Neural progenitor cell (in vitro differentiated cells): Measurements from ENCODE around the gene GLIPR1L2. TPM values are rescaled to one million over a fixed set of nuclear protein-coding genes. Genes with fewer than 3 reads are reported as not detected.

Source experiments
- DNase-seq: peaks from one replicate; pipeline ENCODE4 v3.0.0-alpha.2; 2016; ENCODE audit warnings: low spot score
- H2AFZ ChIP-seq: fragments of 200-600 bp; sonication (generic); replicated peaks from 2 replicates; pipeline ENCODE4 v1.6.1; 2016; ENCODE audit warnings: antibody characterized with exemption
- H3F3A ChIP-seq: fragments of 200-600 bp; sonication (generic); 2 replicates; pipeline ENCODE4 v1.6.1; 2016; ENCODE audit warnings: antibody characterized with exemption, low read depth
- H3K27ac ChIP-seq: fragments of 200-600 bp; sonication (generic); 2 replicates; pipeline ENCODE4 v1.5.1; 2016; ENCODE audit warnings: mild to moderate bottlenecking
- H3K27me3 ChIP-seq: fragments of 200-600 bp; sonication (generic); 2 replicates; pipeline ENCODE4 v1.6.1; 2016; ENCODE audit warnings: mild to moderate bottlenecking, moderate library complexity
- H3K36me3 ChIP-seq: fragments of 200-600 bp; sonication (generic); 2 replicates; pipeline ENCODE4 v1.5.1; 2016
- H3K4me1 ChIP-seq: fragments of 200-600 bp; sonication (generic); 2 replicates; pipeline ENCODE4 v1.6.1; 2016; ENCODE audit warnings: mixed run types
- H3K4me2 ChIP-seq: fragments of 200-600 bp; sonication (generic); 2 replicates; pipeline ENCODE4 v1.6.1; 2016
- H3K4me3 ChIP-seq: fragments of 200-600 bp; sonication (generic); 2 replicates; pipeline ENCODE4 v1.5.1; 2016
- H3K79me2 ChIP-seq: fragments of 200-600 bp; sonication (generic); 2 replicates; pipeline ENCODE4 v1.6.1; 2016; ENCODE audit warnings: low read depth
- H3K9ac ChIP-seq: fragments of 200-600 bp; sonication (generic); 2 replicates; pipeline ENCODE4 v1.6.1; 2016
- H3K9me3 ChIP-seq: fragments of 200-600 bp; sonication (generic); 2 replicates; pipeline ENCODE4 v1.5.1; 2016; ENCODE audit warnings: low read depth
- H4K20me1 ChIP-seq: fragments of 200-600 bp; sonication (generic); 2 replicates; pipeline ENCODE4 v1.6.1; 2016; ENCODE audit warnings: low read depth
- H3K27ac Mint-ChIP-seq: 3 replicates; pipeline ENCODE4 v1.8.0; 2021; ENCODE audit warnings: mixed read lengths
- H3K27me3 Mint-ChIP-seq: 2 replicates; pipeline ENCODE4 v1.8.0; 2022; ENCODE audit warnings: low read depth, mild to moderate bottlenecking, inconsistent platforms, moderate library complexity, mixed read lengths; ENCODE audit not compliant: insufficient read depth
- H3K36me3 Mint-ChIP-seq: 3 replicates; pipeline ENCODE4 v1.8.0; 2021; ENCODE audit warnings: mixed read lengths
- H3K4me1 Mint-ChIP-seq: 3 replicates; pipeline ENCODE4 v1.8.0; 2021; ENCODE audit warnings: mixed read lengths
- H3K4me3 Mint-ChIP-seq: 3 replicates; pipeline ENCODE4 v1.8.0; 2021; ENCODE audit warnings: mild to moderate bottlenecking, moderate library complexity, mixed read lengths
- H3K9me3 Mint-ChIP-seq: 3 replicates; pipeline ENCODE4 v1.8.0; 2020; ENCODE audit warnings: mixed read lengths
- EZH2 ChIP-seq: fragments of 200-600 bp; sonication (generic); IDR thresholded peaks from 2 replicates; pipeline ENCODE4 v1.6.1; 2017; ENCODE audit warnings: antibody characterized with exemption, mild to moderate bottlenecking, moderate library complexity
- EZH2phosphoT487 ChIP-seq: fragments of 200-600 bp; sonication (generic); IDR thresholded peaks from 2 replicates; pipeline ENCODE4 v1.6.1; 2017; ENCODE audit warnings: antibody characterized with exemption
- total RNA-seq: library from RNA; depleted of rRNA; stranded (reverse); fragments of >200 nt; gene quantifications from 2 replicates; pipeline ENCODE4 v1.2.3, GENCODE V29; 2015; ENCODE audit warnings: low replicate concordance
- TF ChIP-seq, protein P1 (sequence below): fragments of 200-600 bp; sonication (generic); IDR thresholded peaks from 2 replicates; pipeline ENCODE4 v1.5.1; 2017; ENCODE audit warnings: antibody characterized with exemption, mild to moderate bottlenecking

The GLIPR1L2 gene
- total RNA-seq, 1 donor from 2014 or later, result not detected

GRCh38 chr12:75407683-75408082, 16.8 kb downstream of the GLIPR1L2 start:
- TF ChIP-seq, protein P1, sequence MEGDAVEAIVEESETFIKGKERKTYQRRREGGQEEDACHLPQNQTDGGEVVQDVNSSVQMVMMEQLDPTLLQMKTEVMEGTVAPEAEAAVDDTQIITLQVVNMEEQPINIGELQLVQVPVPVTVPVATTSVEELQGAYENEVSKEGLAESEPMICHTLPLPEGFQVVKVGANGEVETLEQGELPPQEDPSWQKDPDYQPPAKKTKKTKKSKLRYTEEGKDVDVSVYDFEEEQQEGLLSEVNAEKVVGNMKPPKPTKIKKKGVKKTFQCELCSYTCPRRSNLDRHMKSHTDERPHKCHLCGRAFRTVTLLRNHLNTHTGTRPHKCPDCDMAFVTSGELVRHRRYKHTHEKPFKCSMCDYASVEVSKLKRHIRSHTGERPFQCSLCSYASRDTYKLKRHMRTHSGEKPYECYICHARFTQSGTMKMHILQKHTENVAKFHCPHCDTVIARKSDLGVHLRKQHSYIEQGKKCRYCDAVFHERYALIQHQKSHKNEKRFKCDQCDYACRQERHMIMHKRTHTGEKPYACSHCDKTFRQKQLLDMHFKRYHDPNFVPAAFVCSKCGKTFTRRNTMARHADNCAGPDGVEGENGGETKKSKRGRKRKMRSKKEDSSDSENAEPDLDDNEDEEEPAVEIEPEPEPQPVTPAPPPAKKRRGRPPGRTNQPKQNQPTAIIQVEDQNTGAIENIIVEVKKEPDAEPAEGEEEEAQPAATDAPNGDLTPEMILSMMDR, result no peak
- no peak for TF ChIP-seq EZH2phosphoT487
- no peak for TF ChIP-seq EZH2
- no peaks in the 10 kb centered on the region for H3K27me3 Mint-ChIP-seq

DNA sequence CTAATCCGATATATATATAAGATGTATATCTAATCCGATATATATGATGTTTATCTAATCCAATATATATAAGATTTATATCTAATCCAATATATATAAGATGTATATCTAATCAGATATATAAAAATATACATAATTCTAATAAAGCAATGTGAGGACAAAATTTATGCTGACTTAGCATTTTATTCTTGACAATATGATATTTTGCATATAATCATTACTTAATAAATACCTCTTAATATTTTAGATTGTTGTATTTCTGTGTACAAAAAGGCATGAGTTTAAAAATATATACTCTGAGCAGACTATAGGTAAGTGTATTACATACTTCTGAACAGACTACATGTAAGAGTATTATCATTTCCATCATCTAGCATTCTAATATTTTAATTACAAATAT, 18.9 kb downstream of the GLIPR1L2 start:
- no peak for TF ChIP-seq EZH2
- TF ChIP-seq, protein P1, result no peak
- no peak for TF ChIP-seq EZH2phosphoT487
- Histone ChIP-seq H3K27me3 (no peaks in the 10 kb centered on the region), H3F3A (no peaks in the 10 kb centered on the region), H2AFZ (no peak overlapping the region), H3K79me2 (no peaks in the 10 kb centered on the region), H3K9ac (no peak overlapping the region), H4K20me1 (no peaks in the 10 kb centered on the region), H3K9me3 (no peaks in the 10 kb centered on the region), H3K4me3 (no peak overlapping the region), H3K36me3 (no peaks in the 10 kb centered on the region), H3K27ac (no peak overlapping the region), H3K4me2 (no peak overlapping the region), H3K4me1 (no peaks in the 10 kb centered on the region)
- Mint-ChIP-seq H3K27me3 (no peaks in the 10 kb centered on the region), H3K36me3 (no peaks in the 10 kb centered on the region), H3K9me3 (no peaks in the 10 kb centered on the region), H3K4me1 (no peaks in the 10 kb centered on the region), H3K27ac (no peak overlapping the region), H3K4me3 (no peak overlapping the region)
- DNase-seq, result no peak

More at GRCh38 chr12:75407683-75408082, 16.8 kb downstream of the GLIPR1L2 start:
- Histone ChIP-seq H3F3A (no peaks in the 10 kb centered on the region), H3K4me2 (no peak overlapping the region), H3K27me3 (no peaks in the 10 kb centered on the region), H3K79me2 (no peaks in the 10 kb centered on the region), H3K9me3 (no peaks in the 10 kb centered on the region), H3K27ac (no peak overlapping the region), H3K4me1 (no peaks in the 10 kb centered on the region), H3K4me3 (no peak overlapping the region), H2AFZ (no peak overlapping the region), H3K9ac (no peak overlapping the region), H4K20me1 (no peaks in the 10 kb centered on the region), H3K36me3 (no peaks in the 10 kb centered on the region)
- DNase-seq, result no peak
- no peaks in the 10 kb centered on the region for H3K9me3 Mint-ChIP-seq
- H3K4me1 Mint-ChIP-seq, result no peaks in the 10 kb centered on the region
- no peak overlapping the region for H3K4me3 Mint-ChIP-seq
- H3K36me3 Mint-ChIP-seq, result no peaks in the 10 kb centered on the region
- H3K27ac Mint-ChIP-seq, result no peak overlapping the region

- Histone ChIP-seq H3K9me3 (no peaks in the 10 kb centered on the region), H3K4me2 (no peak overlapping the region), H3F3A (no peaks in the 10 kb centered on the region), H3K4me1 (no peaks in the 10 kb centered on the region), H4K20me1 (no peaks in the 10 kb centered on the region), H3K4me3 (no peak overlapping the region), H2AFZ (no peak overlapping the region), H3K27ac (no peak overlapping the region), H3K79me2 (no peaks in the 10 kb centered on the region), H3K27me3 (no peaks in the 10 kb centered on the region), H3K36me3 (no peaks in the 10 kb centered on the region), H3K9ac (no peak overlapping the region)
- Mint-ChIP-seq H3K9me3 (no peaks in the 10 kb centered on the region), H3K27me3 (no peaks in the 10 kb centered on the region), H3K36me3 (no peaks in the 10 kb centered on the region), H3K4me3 (no peak overlapping the region), H3K27ac (no peak overlapping the region), H3K4me1 (no peaks in the 10 kb centered on the region)
- no peak for TF ChIP-seq EZH2
- no peak for TF ChIP-seq EZH2phosphoT487
- no peak for DNase-seq
Measured at GRCh38 chr12:75414671-75415070, 23.8 kb downstream of the GLIPR1L2 start.

DNA sequence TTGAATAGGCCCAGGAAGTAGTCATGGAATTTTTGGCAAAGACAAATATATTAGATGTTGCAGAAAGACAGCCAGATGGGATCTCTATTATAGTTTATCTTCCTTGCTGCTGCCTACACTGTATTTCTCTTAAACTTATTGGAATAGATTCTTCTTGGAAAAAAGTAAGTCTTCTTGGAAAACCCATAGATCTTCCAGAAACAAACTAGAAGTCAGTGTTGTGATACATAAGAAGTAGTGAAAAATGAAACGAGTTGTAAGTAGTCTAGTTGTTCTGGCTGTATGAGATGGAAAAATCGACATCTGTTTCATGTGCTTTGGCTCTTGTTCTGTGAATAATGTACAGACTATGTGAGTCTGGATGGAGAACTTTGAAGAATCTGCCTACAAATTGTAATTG, 29.0 kb downstream of the GLIPR1L2 start:
- Histone ChIP-seq H3K27ac (no peak overlapping the region), H3K9ac (no peak overlapping the region), H3K4me2 (no peak overlapping the region), H2AFZ (no peak overlapping the region), H3K79me2 (no peaks in the 10 kb centered on the region), H3K4me1 (no peaks in the 10 kb centered on the region), H4K20me1 (no peaks in the 10 kb centered on the region), H3K27me3 (no peaks in the 10 kb centered on the region), H3F3A (no peaks in the 10 kb centered on the region), H3K4me3 (no peak overlapping the region), H3K36me3 (no peaks in the 10 kb centered on the region), H3K9me3 (no peaks in the 10 kb centered on the region)
- H3K4me3 Mint-ChIP-seq, result no peak overlapping the region
- TF ChIP-seq EZH2phosphoT487 (no peak), EZH2 (no peak)
- TF ChIP-seq, protein P1, result no peak
- H3K4me1 Mint-ChIP-seq, result no peaks in the 10 kb centered on the region
- no peaks in the 10 kb centered on the region for H3K27me3 Mint-ChIP-seq
- no peak overlapping the region for H3K27ac Mint-ChIP-seq
- no peaks in the 10 kb centered on the region for H3K36me3 Mint-ChIP-seq
- no peak for DNase-seq
- H3K9me3 Mint-ChIP-seq, result no peaks in the 10 kb centered on the region
